K562 (cell line): ENCODE results near the gene TBX10. TPM values are rescaled to one million over a fixed set of nuclear protein-coding genes. Genes with fewer than 3 reads are reported as not detected.
A peak's percentile ranks its signal among the peaks of the same experiment; 100 is the strongest.

ENCODE experiments used
- ARID1B ChIP-seq: fragments of 450-650 bp; IDR thresholded peaks from 2 replicates; pipeline ENCODE4 v1.6.1; 2016; ENCODE audit warnings: antibody characterized with exemption, mild to moderate bottlenecking, inconsistent platforms
- BCOR ChIP-seq: fragments of 450-650 bp; IDR thresholded peaks from 2 replicates; pipeline ENCODE4 v1.6.1; 2016
- CBFB ChIP-seq: sonication (generic); formaldehyde crosslinking; IDR thresholded peaks from 2 replicates; pipeline ENCODE4 v1.4.0; 2020; ENCODE audit warnings: mild to moderate bottlenecking, missing genetic modification reagents
- EP400 ChIP-seq: fragments of 450-650 bp; IDR thresholded peaks from 2 replicates; pipeline ENCODE4 v1.6.1; 2017; ENCODE audit warnings: antibody characterized with exemption, mild to moderate bottlenecking, moderate library complexity
- ETV5 ChIP-seq: sonication (generic); formaldehyde crosslinking; IDR thresholded peaks from 2 replicates; pipeline ENCODE4 v1.4.0; 2020; ENCODE audit warnings: low read depth, mild to moderate bottlenecking, missing genetic modification reagents
- KDM1A ChIP-seq, 2 experiments: fragments of 450-650 bp; IDR thresholded peaks; 2 replicates each; pipeline ENCODE4 v1.6.1; 2016; ENCODE audit warnings: mild to moderate bottlenecking in 2 of 2
- MNT ChIP-seq, 2 experiments: fragments of 450-650 bp; conservative IDR thresholded peaks; 2 replicates each; pipeline ENCODE4 v1.6.1; 2017; ENCODE audit warnings: mild to moderate bottlenecking in 2 of 2, moderate library complexity in 2 of 2
- NR3C1 ChIP-seq: sonication (generic); formaldehyde crosslinking; IDR thresholded peaks from 2 replicates; pipeline ENCODE4 v1.8.1; 2022; ENCODE audit warnings: missing genetic modification reagents
- PHF20 ChIP-seq: fragments of 450-650 bp; IDR thresholded peaks from 2 replicates; pipeline ENCODE4 v1.6.1; 2018; ENCODE audit not compliant: partially characterized antibody
- PRDM10 ChIP-seq: fragments of 450-650 bp; IDR thresholded peaks from 2 replicates; pipeline ENCODE4 v1.6.1; 2018; ENCODE audit not compliant: partially characterized antibody
- RERE ChIP-seq: sonication (generic); formaldehyde crosslinking; IDR thresholded peaks from 2 replicates; pipeline ENCODE4 v1.8.0; 2023; ENCODE audit warnings: missing genetic modification reagents, mild to moderate bottlenecking, borderline replicate concordance
- SETDB1 ChIP-seq: IDR thresholded peaks from one replicate; pipeline ENCODE4 v1.6.1; 2012; ENCODE audit warnings: low read length, control low read depth, inconsistent platforms
- SMARCA5 ChIP-seq: fragments of 450-650 bp; IDR thresholded peaks from 2 replicates; pipeline ENCODE4 v1.6.1; 2016
- THAP7 ChIP-seq: fragments of 250-450 bp; sonication (Bioruptor Pico); IDR thresholded peaks from 2 replicates; pipeline ENCODE4 v1.5.0; 2021
- WHSC1 ChIP-seq: IDR thresholded peaks from one replicate; pipeline ENCODE4 v1.6.1; 2012; ENCODE audit warnings: low read length, control low read depth, inconsistent platforms
- ZFX ChIP-seq: sonication (generic); formaldehyde crosslinking; IDR thresholded peaks from 2 replicates; pipeline ENCODE4 v1.8.0; 2022; ENCODE audit warnings: mild to moderate bottlenecking, missing genetic modification reagents, moderate library complexity
- ZNF274 ChIP-seq: IDR thresholded peaks from 2 replicates; pipeline ENCODE4 v1.6.1; 2011; ENCODE audit warnings: low read depth, mild to moderate bottlenecking, low read length, moderate library complexity, borderline replicate concordance
- polyA plus RNA-seq, 8 experiments: library from polyadenylated mRNA; depleted of rRNA in 4 of 8; stranded (reverse) in 5 of 8; unstranded in 3 of 8; fragments of >200 nt; fragmentation: Nextera tagmentation in 2 of 8; fragmentation: Illumina TruSeq in 1 of 8; extraction: Ambion mirVana in 2 of 8; extraction: Trizol in 1 of 8; gene quantifications; 2 replicates each; pipeline versions ENCODE4 v1.2.1 to v1.2.3, GENCODE V29; 2011 to 2014; ENCODE audit warnings: inconsistent platforms in 1 of 8, missing spikeins in 1 of 8
- total RNA-seq, 7 experiments: library from RNA; depleted of rRNA in 6 of 7; stranded (reverse); fragments of >200 nt in 6 of 7; fragmentation: Illumina TruSeq in 2 of 7; extraction: Trizol in 2 of 7; gene quantifications; 2 replicates each; pipeline versions ENCODE4 v1.2.1 to v1.2.3, GENCODE V29; 2011 to 2021; ENCODE audit warnings: low replicate concordance in 1 of 7

The TBX10 gene
- total and polyA plus RNA-seq, 9 of the 15 experiments (the other 6 are each of a cell fraction or from before 2014, with no cell fraction given), result not detected

- TF ChIP-seq PRDM10 (peak; percentile 82), ZFX (CRISPR knock-in tag) (no peak), BCOR (peak; percentile 87), NR3C1 (CRISPR knock-in tag) (peak; percentile 37; the same call in 1 of the 2 replicates), ETV5 (CRISPR knock-in tag) (no peak), SMARCA5 (peak; percentile 75), EP400 (no peak), ZNF274 (no peak), THAP7 (CRISPR knock-in tag) (no peak), ARID1B (no peak), MNT (conservative IDR thresholded peaks at IDR 0.05) (no peak), RERE (CRISPR knock-in tag) (0 out of 2 replicates have a peak, but pooled peaks have one; percentile 29), SETDB1 (no peak), PHF20 (peak; percentile 78), CBFB (peak; percentile 69; the same call in 1 of the 2 replicates), WHSC1 (no peak), KDM1A (IDR thresholded peaks at IDR 0.05) (peak in 1 of 2 experiments; percentile 98; a peak in 2 of 4 replicates)
Measured at GRCh38 chr11:67649634-67650510, 10.3 kb upstream of the TBX10 start (continued).
